ENCODE data around the gene TIPIN.
"Not testable (repeated sequence)": the region's sequence is repeated elsewhere in the genome, so short reads cannot be mapped to it uniquely, and the experiment has no call there.

The TIPIN gene

GRCh38 chr15:66386204-66387123, 30.0 kb upstream of the TIPIN start, which contains the start of gene MAP2K1:
Gene MAP2K1, plus strand, starts transcription at chr15:66386912. Its CDS starts 436 bp downstream, at chr15:66387348.
- DNase-seq (ENCODE audit: low read depth in 2 of 2) = peak; percentile 97 to 98

DNA sequence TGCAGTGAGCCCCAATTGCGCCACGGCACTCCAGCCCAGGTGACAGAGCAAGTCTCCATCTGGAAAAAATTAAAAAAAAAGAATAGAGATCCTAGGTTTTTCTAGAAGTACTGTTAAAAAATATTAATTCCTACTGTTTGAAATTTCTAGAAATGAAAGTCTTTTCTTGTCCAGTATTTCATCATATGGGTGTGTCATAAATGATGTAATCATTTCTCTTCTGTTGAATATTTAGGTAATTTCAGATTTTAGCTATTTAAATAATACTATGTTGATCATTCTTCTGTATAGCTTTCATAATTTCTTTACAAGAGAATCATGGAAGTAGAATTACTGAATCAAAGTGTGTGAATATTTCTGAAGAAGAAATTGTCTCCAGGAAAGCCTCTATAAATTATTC, 24.9 kb upstream of the TIPIN start:
- DNase-seq (ENCODE audit: low read depth in 2 of 2) = not testable (repeated sequence)

DNA sequence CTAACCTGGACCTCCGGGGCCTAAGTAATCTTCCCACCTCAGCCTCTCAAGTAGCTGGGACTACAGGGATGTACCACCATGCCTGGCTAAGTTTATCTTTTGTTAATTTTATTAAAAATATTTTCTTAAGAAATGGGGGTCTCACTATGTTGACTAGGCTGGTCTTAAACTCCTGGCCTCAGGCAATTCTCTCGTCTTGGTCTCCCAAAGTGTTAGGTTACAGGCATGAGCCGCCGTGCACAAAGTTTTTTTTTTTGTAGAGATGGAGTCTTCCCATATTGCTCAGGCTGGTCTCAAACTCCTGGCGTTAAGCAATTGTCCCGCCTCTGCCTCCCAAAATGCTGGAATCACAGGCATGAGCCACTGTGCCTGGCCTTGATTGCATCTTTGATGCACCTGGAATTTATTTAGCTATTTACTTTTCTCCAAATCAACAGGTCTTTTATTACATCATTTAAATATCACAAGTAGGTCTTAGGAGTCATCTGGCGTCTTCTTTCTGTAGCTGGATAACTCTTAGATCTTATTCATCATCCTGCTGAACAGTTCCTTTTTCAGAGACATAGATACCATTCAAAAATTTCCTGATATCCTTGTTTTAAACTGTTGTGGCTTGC, 22.4 kb upstream of the TIPIN start:
- no peak for DNase-seq (ENCODE audit: low read depth in 2 of 2)

- DNase-seq (ENCODE audit: low read depth in 2 of 2) = no peak
Measured at GRCh38 chr15:66374179-66374578, 17.7 kb upstream of the TIPIN start.

DNA sequence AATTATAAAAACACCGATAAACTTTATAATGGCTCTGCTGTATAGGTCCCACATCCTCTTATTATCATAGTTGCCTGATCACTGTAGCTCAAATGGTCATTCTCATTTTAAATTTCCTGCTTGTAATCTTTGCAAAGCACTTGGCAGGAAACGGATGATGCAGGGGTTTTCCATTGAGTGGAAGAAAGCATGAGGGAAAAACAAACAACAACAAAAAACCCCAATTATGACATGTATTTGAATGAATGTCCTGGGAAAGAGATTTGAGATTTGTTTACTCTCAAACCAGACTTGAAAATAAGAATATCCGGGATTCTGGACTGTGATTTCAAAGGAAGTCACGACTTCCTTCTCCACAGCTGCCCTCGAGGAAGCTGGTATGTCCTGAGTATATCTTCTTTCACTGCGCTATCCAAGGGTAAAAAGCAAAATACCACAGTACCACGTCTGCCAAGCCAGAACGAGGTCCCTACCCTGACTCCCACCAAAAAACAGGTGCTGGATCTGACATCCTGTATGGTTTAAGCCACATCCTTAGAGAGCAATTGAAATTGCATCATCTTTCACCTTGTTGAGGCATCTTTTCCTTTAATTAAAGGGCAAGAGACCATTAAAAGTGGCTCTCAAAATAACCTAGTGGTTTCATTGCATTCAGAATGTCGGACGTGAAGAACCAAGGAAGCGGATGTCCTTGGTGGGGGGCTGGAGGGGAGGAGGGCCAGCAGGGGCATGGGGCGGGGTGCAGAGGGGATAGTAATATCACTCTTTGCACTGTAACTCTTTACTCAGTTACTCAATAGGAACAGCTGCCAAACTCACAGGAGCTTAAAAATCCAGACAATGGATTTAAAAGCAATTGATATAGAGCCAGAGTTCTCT, 13.5 kb upstream of the TIPIN start:
- no peak for DNase-seq (ENCODE audit: low read depth in 2 of 2)

DNA sequence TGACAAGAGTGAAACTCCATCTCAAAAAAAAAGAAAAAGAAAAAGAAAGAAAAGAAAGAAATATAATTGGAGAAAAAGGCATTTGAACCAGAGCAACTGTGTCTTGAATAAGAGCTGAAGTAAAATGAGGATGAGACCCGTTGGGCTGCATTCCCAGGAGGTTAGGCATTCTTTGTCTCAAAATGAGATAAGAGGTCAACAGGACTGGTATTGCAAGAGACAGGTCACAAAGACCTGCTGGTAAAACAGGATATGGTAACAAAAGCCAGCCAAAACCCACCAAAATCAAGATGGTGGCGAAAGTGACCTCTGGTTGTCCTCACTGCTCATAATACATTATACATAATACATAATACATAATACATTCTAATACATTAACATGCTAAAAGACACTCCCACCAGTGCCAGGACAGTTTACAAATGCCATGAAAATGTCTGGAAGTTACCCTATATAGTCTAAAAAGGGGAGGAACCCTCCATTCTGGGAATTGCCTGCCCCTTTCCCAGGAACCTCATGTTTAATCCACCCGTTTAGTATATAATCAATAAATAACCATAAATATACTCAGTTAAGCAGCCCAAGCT, 8.6 kb upstream of the TIPIN start:
- DNase-seq (ENCODE audit: low read depth in 2 of 2) = no peak

DNA sequence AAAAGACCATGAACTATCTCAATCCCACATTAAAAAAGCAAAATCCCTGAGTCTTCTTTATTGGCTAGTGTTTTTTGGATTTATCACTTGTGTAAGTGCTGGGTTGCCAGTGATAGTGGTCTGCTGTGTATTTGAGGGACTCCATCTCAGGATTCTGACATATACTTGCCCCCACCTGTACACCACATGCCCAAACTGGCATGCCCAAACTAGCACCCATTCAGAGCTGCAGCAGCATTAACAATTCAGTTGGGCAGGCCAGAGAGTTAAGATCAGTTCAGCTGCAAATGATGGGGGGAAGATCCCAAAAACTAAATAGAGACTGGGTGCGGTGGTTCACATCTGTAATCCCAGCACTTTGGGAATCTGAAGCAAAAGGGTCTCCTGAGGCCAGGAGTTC, 6.3 kb upstream of the TIPIN start:
- no peak for DNase-seq (ENCODE audit: low read depth in 2 of 2)

- DNase-seq (ENCODE audit: low read depth in 2 of 2) = not testable (repeated sequence)
Measured at GRCh38 chr15:66361745-66362460, 5.4 kb upstream of the TIPIN start.

GRCh38 chr15:66359740-66360139, 3.3 kb upstream of the TIPIN start:
- DNase-seq (ENCODE audit: low read depth in 2 of 2) = no peak

DNA sequence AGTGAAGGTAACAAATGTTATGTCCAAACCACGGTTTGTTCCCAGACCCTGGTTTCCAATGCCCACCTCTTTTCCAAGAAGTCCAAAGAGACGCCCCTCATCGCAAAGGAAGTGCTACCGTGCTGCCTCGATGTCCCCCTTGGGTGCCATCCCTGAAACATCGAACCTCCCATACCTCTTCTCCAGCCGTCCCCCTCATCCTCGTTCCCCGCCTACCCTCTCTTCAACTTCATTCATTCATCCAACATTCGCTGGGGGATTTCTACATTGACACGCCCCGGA, 467 bp downstream of the TIPIN start:
- no peak for DNase-seq (ENCODE audit: low read depth in 2 of 2)

- not testable (repeated sequence) for DNase-seq (ENCODE audit: low read depth in 2 of 2)
Measured at GRCh38 chr15:66348530-66348929, 8.0 kb downstream of the TIPIN start.

DNA sequence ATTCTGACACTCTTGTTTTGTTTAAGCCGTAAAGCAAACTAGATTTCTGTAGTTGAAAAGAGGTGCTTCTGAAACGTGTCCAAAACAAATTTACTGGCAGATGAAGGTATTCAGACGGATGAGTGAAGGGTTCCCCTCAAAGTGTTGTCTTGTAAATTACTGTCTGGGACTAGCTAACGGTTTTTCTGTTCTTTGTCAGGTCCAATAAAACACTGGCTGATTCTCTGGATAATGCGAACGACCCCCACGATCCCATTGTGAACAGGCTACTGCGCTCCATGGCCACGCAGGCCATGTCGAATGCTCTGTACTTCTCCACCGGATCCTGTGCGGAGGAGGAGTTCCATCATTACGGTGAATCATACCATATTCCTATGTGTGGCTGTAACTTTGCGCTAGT, 27.7 kb downstream of the TIPIN start:
- no peak for DNase-seq (ENCODE audit: low read depth in 2 of 2)

DNA sequence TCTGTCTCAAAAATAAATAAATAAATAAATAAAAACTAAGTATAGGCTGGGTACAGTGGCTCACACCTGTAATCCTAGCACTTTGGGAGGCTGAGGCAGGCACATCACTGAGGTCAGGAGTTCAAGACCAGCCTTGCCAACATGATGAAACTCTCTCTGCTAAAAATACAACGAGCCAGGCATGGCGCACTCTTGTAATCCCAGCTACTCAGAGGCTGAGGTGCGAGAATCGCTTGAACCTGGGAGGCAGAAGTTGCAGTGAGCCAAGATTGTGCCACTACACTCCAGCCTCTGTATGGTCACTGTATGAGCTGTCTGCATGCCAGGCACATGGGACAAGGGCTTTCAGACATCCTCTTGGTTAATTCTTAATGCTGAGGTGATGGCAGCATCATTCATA, 28.7 kb downstream of the TIPIN start:
- no peak for DNase-seq (ENCODE audit: low read depth in 2 of 2)

- DNase-seq (ENCODE audit: low read depth in 2 of 2) = no peak
Measured at GRCh38 chr15:66326051-66326450, 30.4 kb downstream of the TIPIN start.

- DNase-seq (ENCODE audit: low read depth in 2 of 2) = no peak
Measured at GRCh38 chr15:66323312-66323928, 33.1 kb downstream of the TIPIN start.

DNA sequence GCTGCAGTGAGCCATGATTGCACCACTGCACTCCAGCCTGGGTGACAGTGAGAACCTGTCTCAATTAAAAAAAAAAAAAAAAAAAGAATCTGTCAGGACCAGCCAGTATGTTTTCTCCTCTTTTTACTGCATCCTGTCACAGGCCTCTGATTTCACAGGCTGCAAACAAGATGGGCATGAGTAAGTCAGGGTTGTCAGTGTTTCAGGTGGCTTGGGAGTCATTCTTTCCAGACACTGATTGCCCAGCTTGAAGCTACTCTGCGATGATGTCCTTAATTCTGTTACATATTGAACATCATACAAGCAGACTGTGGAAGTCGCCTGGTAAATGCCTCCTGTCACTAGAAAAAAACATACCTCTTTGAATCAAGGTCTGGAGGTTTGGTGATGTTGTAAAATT, 44.3 kb downstream of the TIPIN start:
- DNase-seq (ENCODE audit: low read depth in 2 of 2) = no peak

DNA sequence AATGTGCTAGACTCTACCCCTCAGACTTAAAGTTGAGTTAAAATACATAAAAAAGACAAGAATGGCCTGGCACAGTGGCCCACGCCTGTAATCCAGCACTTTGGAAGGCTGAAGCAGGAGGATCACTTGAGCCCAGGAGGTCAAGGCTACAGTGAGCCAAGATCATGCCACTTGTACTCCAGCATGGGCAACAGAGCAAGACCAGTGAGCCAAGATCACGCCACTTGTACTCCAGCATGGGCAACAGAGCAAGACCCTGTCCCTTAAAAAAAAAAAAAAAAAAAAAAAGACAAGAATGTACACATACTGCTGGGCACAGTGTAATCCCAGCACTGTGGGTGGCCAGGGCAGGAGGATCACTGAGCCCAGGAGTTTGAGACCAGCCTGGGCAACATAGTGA, 45.7 kb downstream of the TIPIN start:
- DNase-seq (ENCODE audit: low read depth in 2 of 2) = no peak

- DNase-seq (ENCODE audit: low read depth in 2 of 2) = no peak
Measured at GRCh38 chr15:66309828-66310227, 46.7 kb downstream of the TIPIN start.

DNA sequence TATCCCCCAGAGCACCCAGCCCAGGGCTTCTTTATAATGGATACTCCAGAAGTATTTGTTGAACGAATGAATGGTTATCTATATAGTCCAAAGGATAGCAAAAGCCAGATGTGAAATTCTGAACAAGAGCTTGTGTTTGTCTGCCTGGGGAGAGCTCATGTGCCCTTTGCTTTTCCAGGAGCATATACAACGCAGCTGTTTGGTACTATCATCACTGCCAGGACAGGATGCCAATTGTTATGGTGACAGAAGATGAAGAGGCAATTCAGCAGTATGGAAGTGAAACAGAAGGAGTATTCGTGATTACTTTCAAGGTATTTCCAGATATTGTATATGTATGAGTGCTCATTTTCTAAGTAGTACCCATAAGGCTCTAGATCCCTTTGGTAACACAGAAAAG, 48.0 kb downstream of the TIPIN start:
- DNase-seq (ENCODE audit: low read depth in 2 of 2) = no peak

DNA sequence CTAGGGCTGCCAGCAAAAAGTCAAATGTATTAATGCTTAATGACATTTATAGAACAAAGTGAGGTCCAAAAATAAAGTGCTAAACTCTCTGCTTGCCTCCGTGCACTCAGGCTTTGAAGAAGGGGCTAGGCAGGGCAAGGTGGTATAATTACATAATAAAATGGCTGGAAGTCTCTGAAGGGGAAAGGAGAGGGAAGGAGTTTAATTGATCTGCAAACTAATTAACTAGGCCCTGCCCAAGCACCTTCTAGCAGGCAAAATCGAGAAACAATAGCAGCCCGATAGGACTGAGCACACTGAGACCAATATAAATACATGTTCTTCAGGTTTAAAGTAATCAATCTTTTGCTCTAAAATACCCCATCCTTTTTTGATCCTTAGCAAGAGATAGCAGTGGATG, 50.1 kb downstream of the TIPIN start:
- DNase-seq (ENCODE audit: low read depth in 2 of 2) = no peak

- not testable (repeated sequence) for DNase-seq (ENCODE audit: low read depth in 2 of 2)
Measured at GRCh38 chr15:66304425-66304824, 52.1 kb downstream of the TIPIN start.

Measured in stimulated activated CD8-positive, alpha-beta memory T cell treated with anti-CD3 and anti-CD28 coated beads, Interleukin-7, amount 100 ng/mL, for 1 hour (primary cell).